Iris pigment epithelial cell (primary cell): ENCODE measurements around the gene LRP2.
"Not testable (repeated sequence)": the region's sequence is repeated elsewhere in the genome, so short reads cannot be mapped to it uniquely, and the experiment has no call there.

Experiments
- DNase-seq: peaks from one replicate; pipeline ENCODE4 v3.0.0-alpha.2; 2011; ENCODE audit warnings: low read depth

The LRP2 gene

DNA sequence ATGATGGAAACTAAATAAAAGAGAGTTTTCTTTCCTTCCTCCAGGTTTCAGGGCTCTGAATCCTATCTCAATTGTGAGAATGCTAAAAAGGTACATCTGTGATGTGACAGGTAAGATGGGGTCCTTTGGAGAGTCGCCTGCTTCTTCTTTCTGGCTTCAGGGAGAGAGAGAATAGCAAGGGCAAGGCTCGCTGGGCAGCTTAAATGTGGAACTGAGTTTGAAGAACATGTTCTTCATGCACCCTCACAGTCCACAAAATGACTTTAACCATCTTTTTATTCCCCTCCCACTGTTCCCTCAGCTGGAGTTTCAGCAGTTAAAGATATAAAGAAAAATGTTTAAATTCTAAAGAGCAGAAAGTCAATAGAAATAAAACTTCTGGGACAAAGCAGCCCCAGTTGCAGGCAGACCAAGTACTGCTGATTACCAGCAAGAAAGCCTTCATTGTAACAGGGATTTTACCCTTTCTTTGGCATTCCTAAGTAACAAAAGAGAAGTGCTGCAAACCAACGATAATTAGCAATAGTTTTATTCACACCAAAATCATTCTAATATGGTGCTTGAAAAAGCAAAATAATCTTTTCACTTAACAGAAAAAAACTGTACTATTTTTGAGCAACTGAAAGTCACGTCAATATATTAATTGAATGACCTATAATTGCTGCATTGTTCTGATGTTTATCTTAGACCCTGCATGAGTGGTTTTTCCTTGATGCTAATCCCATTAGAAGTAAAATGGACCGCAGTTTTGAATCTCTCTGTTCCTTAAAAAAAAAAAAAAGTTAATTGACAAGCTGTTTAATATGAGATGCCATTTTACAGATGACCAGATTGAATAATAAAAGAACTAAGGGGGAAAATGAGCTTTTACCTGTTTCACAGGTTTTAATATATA lies 61.5 kb downstream of the LRP2 start:
- no peak for DNase-seq

DNA sequence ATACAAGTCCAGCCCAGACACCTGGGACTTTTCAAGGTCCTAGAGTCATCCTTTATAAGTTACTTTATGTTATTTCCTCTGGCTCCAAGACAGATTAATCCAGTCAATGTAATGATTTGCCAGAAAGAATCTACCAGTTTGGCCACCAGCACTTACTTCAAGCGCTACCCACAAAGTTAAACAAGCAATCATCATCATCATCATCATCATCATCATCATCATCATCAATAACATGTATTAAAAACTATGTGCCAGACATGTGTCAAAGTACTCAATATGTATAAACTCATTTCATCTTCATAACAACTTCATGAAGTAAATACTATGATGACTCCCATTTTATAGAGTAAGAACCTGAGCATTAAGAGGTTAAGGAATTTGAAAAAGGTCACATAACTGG lies 64.3 kb downstream of the LRP2 start:
- no peak for DNase-seq

DNA sequence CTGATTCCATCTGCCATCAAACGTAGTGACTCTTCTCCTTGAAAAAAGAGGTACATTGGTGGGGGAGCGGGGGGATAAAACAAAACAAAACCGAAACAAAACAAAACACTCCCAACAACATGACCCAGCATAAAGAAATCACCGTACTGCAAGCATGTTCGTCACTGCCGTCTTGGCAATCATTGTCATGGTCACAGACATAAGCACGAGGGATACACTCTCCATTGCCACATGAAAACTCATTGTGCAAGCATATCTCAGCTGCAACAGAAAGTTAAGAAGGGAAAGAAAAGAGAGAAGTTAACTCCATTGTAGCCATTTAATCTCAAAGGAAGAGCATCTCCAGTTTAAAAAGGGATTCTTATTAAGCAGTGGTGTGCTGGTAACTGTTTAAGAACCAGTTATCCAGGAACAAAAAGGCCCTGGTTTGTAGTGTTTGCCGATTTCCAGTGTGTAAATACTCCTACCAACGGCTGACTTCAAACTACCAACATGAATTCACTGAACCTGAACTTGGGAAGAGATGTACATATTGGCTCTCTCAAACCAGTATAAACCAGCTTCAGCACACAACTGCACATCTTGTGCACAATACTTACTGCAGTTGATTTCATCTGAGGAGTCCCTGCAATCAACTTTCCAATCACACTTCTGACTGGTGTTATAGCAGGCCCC lies 68.2 kb downstream of the LRP2 start:
- no peak for DNase-seq

DNA sequence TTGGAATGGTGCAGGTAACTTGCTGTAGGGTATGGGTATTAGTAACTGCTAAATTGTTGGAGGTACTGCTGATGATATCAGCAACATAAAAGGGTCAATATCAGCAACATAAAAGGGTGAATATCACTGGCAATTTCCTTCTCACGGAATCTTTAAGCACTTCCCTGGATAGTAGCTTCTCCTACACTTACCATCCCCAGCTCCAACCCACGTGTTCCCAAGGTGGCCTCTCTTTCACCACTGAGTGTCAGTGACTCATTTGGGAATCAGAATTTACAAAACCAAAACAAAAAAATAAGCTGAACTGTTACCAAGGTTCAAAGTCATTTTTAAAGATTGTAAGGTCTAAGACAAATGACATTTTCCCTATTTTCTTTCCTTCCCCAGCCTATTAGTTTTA lies 70.8 kb downstream of the LRP2 start:
- DNase-seq = no peak

DNA sequence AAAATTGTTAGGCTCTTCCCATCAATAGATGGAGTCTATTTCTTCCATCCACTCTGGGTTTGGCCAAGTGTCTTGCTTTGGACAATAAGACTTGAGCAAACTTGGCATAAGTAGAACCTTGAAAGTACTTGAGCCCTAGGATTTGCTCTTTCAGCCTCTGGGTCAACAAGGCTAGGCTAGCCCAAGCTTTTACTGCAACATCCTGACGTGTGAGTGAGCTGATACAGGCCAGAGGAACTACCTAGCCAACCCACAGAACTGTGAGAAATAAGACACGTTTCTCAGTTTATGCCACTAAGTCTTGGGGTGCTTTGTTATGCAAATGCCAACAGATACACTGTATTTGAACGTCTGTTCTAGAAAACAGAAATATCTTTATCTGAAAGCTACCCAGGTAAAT lies 71.9 kb downstream of the LRP2 start:
- no peak for DNase-seq

DNA sequence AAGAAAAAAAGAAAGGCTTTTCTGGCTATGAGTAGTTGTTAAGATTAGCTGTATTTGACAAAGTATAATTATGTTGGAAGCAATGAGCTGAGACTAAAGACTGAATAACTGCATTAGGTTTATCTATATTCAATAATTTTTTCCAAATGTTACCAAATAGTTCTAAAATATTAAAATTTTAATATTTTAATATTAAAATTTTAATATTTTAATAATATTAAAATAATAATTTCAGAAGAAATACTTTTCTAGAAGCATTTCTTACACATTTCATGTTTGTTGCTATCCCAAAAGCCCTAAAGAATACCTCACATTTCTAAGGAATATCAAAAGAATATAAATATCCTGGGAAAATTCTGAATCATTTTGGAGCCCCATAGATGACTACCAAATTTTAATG lies 74.7 kb downstream of the LRP2 start:
- no peak for DNase-seq

DNA sequence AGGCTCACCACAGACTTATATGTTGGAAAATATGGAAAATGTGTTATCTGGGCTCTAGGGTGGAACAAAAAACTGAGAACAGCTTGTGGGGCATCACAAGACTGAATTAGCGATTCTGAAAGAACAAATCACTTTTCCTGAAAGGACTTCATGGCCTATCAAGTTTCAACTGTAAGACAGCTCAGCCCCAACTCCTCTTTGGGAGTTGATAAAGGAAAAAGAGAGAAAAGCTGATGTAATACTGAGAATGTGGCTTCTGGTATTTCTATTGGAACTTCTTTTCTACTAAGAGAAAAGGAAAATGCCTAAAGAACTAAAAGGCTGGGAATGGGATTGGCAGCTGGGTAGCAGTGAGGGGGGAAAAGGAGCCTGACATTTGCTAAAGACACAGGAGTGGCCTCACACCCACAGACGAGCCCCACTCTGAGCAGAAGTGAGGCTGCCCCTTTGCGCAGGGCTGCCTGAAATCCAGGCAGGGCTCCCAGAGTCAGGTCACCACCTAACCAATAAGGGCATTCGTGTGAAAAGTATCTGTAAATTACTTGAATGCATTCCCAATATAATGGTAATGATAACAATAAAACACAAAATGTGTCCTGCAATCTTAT lies 75.6 kb downstream of the LRP2 start:
- DNase-seq = no peak

DNA sequence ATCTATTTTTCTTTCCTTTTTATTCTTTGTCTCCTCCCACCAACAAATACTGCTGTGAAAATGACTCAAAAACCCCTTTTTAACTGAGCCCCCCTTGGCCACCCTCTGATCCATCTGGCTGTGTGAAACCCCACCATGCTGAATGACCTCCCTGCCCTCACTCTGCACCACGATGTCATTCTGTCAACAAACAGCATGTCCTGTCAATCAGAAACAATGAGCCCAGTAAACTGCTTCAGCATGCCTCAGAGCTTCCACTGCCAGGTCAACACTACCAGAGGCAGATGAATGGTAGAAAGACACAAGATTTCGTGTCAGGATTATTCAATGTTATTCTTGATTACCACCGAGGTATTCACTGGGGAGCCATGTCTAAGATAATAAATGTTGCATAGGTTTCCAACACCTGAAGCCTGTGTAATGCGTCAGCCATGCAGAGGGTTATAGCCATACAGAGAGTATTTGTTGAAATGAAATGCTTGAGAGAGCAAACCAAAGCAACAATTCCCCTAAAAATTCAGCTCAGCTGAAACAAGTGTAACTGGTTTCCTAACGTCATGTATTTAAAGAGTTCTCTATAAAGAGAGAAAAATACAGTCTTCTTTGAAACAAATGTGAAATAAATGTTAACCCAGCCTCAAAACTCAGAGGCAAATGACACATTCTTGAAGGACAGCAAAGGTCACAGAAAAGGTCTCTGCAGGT lies 76.7 kb downstream of the LRP2 start:
- no peak for DNase-seq

DNA sequence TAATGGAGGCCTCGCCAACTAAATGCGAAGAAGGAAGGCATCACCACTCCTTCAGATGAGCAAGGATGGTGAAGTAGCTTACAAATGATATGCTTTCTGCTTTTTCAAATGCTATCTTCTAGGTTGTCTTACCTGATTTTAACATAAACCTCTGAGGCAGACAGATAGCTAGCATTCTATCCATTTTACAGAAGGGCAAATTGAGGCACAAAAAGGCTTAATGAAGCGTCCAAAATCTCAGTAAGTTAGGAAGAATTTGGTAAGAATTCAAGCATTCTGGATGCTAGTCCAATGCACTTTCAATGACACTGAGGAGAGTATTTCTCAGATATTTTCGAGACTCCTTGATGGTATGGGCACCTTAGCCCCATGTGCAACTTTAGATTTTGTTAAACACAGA lies 81.8 kb downstream of the LRP2 start:
- DNase-seq = no peak

DNA sequence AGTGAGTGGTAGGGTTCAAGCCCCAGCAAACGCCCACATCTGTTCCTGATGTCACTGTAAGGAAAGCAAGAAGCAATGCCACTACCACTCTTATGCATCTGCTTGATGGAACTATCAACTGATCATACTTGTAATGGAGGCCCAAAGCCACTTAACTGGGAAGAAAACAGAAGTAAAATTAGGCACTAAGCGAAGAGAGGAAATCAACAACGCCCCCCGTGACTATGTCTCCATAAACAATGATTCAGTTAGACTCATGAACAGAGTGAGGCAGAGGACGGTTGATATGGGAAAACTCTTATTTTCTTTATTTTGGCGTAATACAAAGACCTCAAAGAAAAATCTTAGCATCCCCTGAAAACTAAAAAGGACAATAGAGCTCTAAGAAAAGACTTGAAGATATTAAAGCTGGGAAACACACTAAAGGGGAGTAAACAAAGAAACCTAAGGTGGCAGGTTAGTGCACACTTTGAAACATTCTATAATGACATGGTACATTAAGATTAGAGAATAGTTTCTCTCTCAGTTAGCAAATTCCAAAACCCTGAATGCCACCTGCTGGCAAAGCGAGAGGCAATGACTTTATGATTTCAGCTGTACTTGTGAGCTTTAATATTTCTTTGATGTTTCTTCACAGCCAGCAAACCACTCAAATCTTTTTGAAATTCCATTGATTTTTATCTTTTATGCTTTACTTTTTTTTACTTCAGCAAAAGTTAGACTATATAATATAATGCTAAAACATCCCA lies 86.5 kb downstream of the LRP2 start:
- peak; percentile 1 for DNase-seq

DNA sequence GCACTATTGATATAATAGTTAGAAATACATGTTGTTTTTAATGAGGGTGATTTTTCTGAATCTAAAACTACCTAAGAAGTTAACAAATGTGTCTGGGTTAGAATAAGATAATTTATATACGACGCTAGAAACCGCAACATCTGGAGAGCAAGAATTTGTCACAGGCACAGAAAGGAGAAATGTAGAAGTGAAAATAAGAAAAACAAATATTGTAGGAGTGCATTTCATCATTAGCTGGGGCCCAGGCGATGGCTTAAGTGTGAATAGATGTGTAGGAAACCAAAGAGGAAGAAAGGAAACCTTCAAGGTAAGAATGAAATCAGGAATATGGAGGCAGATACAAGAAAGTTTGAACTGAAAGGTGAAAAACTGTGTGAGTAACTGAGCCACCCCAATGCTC lies 90.3 kb downstream of the LRP2 start:
- DNase-seq = no peak

DNA sequence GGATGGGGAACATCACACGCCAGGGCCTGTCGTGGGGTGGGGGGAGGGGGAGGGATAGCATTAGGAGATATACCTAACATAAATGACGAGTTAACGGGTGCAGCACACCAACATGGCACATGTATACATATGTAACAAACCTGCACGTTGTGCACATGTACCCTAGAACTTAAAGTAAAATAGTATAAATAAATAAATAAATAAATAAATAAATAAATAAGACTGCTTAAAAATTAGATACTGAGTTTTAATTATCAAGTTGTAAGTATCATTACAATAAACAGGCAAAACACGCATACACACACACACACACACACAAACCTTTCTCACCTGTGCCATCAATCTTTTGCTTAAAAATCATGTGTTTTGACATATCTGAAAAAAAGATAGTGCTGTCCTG lies 91.8 kb downstream of the LRP2 start:
- not testable (repeated sequence) for DNase-seq

DNA sequence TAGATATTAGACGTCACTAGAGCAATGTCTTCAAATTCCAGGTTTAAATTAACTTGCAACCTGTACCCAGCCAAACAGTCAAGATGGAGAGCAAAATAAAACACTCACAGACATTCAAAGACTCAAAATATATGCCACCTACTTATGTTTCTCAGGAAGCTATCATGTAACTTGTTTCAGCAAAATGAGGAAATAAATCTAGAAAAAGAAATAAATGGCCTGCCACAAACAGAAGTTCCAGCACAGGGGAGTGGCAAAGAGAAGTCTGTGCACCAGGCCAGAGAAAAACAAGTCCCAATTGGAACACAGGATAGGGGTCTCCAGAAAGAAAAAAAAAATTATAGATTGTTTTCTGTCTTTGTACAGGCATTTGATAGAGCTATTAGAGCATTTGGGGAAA lies 96.7 kb downstream of the LRP2 start:
- DNase-seq = no peak

DNA sequence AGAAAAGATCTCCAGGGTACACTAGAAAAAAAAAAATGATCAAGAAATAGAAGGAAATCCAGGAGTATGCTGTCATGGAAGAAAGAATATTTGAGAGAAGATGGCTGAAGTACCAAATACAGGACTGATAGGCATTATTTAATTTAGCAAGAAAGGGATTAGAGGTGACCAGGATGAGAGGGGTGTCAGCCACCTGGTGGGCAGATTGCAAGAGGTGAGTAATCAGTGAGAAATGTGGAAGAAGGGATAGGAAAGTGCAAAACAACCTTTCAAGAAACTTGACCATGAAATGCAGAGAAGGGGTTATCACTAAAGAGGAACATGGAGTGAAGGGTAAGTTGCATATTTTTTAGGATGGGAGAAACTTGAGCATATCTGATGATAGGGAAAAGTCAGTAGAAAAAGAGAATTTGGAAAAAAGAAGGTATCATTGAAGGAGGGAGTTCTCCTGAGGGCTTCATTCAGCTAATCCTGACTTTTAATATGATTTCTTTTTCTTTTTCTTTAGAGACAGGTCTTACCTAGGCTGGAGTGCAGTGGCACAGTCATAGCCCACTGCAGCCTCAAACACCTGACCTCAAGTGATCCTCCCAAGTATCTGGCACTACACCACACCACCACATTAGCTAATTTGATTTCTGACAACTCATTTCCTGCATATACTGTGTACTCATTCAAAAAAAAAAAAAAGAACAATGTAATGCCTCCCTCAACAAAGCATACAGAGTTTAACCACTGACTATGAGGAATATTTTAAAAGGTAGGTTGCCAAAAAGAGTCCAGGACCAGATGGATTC lies 101.3 kb downstream of the LRP2 start:
- no peak for DNase-seq

DNA sequence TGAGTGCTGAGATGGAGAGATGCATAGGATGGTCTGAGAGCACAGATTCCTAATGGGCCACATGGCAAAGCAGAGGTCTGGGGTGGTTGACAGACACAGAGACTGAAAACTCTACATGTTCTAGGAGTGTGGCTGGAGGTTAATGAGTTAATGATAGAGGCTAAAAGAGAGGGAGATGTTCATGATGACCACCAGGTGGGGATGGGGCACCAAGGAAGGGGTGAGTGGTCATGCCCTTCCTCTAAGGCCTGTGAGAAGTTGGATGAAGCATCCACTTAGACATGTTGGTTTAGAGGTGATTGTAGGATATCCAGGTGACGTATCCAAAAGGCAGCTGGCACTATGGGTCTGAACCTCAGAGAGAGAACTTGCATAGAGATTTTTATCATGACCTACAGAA lies 102.1 kb downstream of the LRP2 start:
- no peak for DNase-seq

DNA sequence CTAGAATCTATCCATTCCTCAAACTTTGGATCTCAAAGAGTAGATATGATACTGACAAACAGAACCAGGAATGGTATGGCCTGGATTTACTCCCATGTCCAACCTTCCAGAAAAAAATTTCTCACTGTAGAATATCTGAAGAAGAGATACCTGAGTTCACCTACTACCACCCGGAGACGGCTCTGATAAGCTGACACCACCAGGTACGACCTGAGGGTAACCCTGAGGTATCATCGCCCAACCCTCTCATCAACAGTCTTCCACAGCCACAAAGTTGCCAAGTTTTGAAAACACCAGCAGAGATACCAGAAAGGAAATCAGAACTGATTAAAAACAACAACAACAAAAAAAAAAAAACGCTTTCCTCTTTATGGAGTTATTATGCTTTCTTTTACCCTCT lies 102.9 kb downstream of the LRP2 start:
- no peak for DNase-seq

DNA sequence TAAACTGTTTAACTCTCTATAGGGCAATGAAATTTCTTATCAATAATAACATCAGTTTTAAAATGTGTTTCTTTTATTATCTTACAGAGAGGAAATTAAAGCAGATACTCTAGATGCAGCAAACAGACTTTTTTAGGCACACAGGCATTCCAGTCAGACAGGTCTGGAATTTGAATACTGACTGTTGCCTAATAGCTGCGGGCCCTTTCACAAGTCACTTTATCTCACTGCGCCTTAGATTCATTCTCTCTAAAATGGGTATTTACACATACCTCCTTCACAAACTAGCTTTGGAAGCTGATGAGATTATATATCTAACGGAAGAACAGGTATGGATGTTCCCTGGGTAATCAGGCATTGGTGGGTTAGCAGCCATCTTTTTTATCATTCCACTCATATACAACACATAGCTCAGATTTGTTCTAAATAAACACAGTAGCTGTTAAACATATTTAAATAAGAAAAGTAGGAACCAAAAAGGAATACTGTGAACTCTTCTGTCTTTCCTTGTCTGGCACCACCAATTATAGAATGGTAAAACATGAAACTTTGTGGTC lies 104.2 kb downstream of the LRP2 start:
- DNase-seq = peak; percentile 11

DNA sequence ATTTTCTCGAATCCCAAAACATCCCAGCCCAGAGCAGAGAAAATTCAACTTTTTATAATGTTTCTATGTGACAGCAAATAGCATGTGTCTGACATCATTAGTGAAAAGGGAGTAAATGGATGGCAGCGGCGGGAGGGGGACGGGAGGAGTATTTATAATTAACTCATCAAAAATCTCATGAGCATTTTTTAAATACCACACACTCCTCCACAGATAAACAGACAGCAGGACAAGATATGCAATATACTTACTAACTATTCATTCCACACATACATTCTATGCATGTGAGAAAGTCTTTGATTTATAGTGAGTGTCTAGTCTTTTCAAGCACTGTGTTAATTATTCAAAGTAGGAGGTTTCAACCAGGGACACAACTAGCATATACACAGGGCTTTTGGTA lies 107.6 kb downstream of the LRP2 start:
- no peak for DNase-seq

DNA sequence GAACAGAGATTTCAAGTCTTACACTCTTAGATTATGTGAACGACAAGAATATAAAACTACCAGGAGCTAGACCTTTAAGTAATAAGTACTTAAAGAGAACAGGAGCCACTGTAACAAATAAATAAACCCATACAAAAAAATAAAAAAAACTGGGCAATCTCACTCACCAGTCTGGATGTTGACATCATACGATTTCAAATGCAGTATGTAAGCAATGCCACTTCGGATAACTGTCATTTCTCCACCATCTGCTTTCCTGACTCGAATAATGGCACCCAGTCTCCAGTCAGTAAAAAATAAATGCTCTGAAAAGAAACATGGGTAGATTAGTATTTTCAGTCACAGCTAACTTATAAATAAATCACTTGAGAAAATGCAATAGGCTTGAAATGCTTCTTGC lies 115.1 kb downstream of the LRP2 start:
- DNase-seq = no peak

DNA sequence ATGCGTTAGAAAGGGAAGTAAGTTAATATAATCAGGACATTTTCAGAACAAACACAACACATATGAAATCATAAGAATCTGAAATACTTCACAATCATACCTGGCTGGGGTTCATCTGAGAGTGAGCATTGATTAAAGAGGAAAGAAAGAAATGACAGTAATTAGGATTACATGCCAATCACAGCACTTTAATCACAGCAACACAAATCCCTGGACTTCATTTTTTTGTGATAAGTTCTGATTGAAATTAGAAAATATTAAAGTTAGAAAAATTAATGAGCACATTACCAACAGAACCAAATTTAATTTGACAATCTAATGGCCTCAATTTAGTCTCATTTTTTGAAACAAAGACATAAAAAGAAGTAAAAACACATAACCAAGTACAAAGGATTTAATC lies 121.9 kb downstream of the LRP2 start:
- no peak for DNase-seq

DNA sequence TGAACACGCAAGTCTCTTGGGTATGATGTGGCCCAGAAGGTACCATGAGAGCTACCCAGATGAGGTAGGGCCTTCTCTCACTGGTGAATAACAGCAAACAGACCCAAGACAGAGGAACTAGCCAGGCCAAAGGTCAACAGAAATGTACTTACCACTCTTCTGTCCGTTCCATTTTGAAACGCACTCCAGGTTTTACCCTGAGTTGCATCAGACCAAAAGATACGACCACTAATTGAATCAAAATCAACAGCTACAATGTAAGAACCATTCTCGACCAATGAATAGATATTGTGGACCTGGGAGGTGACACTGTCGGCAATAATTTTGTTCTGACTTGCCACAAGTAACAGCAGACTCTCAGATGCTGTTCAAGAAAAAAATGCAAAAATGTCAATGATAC lies 124.4 kb downstream of the LRP2 start:
- DNase-seq = no peak
